PC-9 (cell line): ENCODE measurements around the gene HHAT. TPM values are rescaled to one million over a fixed set of nuclear protein-coding genes. Genes with fewer than 3 reads are reported as not detected.

Source experiments
- BruUV-seq: library from RNA; stranded (reverse); fragments of 400-500 nt; replicated peaks from 2 replicates; lab custom pipeline; 2021; lab: Mats Ljungman, UMichigan
- CTCF ChIA-PET: fragments of 300-600 bp; sonication (Branson Sonifier 250); formaldehyde crosslinking; loops from one replicate; lab custom pipeline; 2022; ENCODE audit warnings: antibody characterized with exemption; lab: Charles Lee
- POLR2A ChIA-PET: fragments of 300-600 bp; sonication (Branson Sonifier 250); formaldehyde crosslinking; loops from one replicate; lab custom pipeline; 2022; ENCODE audit warnings: antibody characterized with exemption; ENCODE audit not compliant: unreplicated experiment; lab: Charles Lee
- DNase-seq, 2 experiments: peaks; one replicate each; pipeline versions ENCODE4 v3.0.0 to v3.0.0-alpha.2; 2015 to 2022; ENCODE audit warnings: mixed read lengths in 1 of 2
- H2AFZ ChIP-seq: fragments of 200-600 bp; sonication (generic); 2 replicates; pipeline ENCODE4 v1.8.1; 2017; ENCODE audit warnings: antibody characterized with exemption
- H3F3A ChIP-seq: fragments of 200-600 bp; sonication (generic); 2 replicates; pipeline ENCODE4 v1.8.1; 2017; ENCODE audit warnings: antibody characterized with exemption, mild to moderate bottlenecking, low read depth; ENCODE audit not compliant: insufficient read depth
- H3K27ac ChIP-seq: fragments of 200-600 bp; sonication (generic); 2 replicates; pipeline ENCODE4 v1.6.1; 2016; ENCODE audit warnings: mixed run types
- H3K27me3 ChIP-seq: fragments of 200-600 bp; sonication (generic); 2 replicates; pipeline ENCODE4 v1.6.1; 2016; ENCODE audit warnings: low read depth, mixed run types; ENCODE audit not compliant: insufficient read depth
- H3K36me3 ChIP-seq: fragments of 200-600 bp; sonication (generic); 2 replicates; pipeline ENCODE4 v1.6.1; 2016; ENCODE audit warnings: low read depth, mixed run types
- H3K4me1 ChIP-seq: fragments of 200-600 bp; sonication (generic); replicated peaks from 2 replicates; pipeline ENCODE4 v1.6.1; 2016; ENCODE audit warnings: mixed run types; ENCODE audit not compliant: insufficient read depth
- H3K4me2 ChIP-seq: fragments of 200-600 bp; sonication (generic); 2 replicates; pipeline ENCODE4 v1.6.1; 2017; ENCODE audit warnings: mixed run types
- H3K4me3 ChIP-seq: fragments of 200-600 bp; sonication (generic); 2 replicates; pipeline ENCODE4 v1.6.1; 2016; ENCODE audit warnings: mixed run types
- H3K79me2 ChIP-seq: fragments of 200-600 bp; sonication (generic); 2 replicates; pipeline ENCODE4 v1.6.1; 2017; ENCODE audit warnings: low read depth, mixed run types
- H3K9me2 ChIP-seq: fragments of 200-600 bp; sonication (generic); 2 replicates; pipeline ENCODE4 v1.8.1; 2017; ENCODE audit warnings: mild to moderate bottlenecking; ENCODE audit not compliant: insufficient read depth
- H3K9me3 ChIP-seq: fragments of 200-600 bp; sonication (generic); 2 replicates; pipeline ENCODE4 v1.8.1; 2016; ENCODE audit warnings: low read depth; ENCODE audit not compliant: insufficient read depth
- H4K20me1 ChIP-seq: fragments of 200-600 bp; sonication (generic); 2 replicates; pipeline ENCODE4 v1.8.1; 2017; ENCODE audit not compliant: insufficient read depth
- CTCF ChIP-seq: fragments of 200-600 bp; sonication (generic); conservative IDR thresholded peaks from 2 replicates; pipeline ENCODE4 v1.6.1; 2017; ENCODE audit warnings: mixed run types, antibody characterized with exemption, mild to moderate bottlenecking, moderate library complexity
- EZH2 ChIP-seq: fragments of 200-600 bp; sonication (generic); IDR thresholded peaks from 2 replicates; pipeline ENCODE4 v1.8.0; 2017; ENCODE audit warnings: antibody characterized with exemption, low read depth
- intact Hi-C: fragments of 100-400 bp; cut with micrococcal nuclease; formaldehyde crosslinking; loops from one replicate; pipeline ENCODE4 v1.10.0; 2022; ENCODE audit not compliant: unreplicated experiment
- total RNA-seq: library from RNA; stranded (reverse); gene quantifications from 2 replicates; pipeline ENCODE4 v1.2.3, GENCODE V29; 2021

The HHAT gene
- total RNA-seq, 1 experiment from 2014 or later: 5.3 TPM

- TF ChIP-seq EZH2 (no peak), CTCF (no peak)
- POLR2A ChIA-PET: interaction anchor here (0.7 kb wide), 1 partner anchor 163 kb away, joined by 3 read pairs; no protein-coding TSS in a partner anchor
- Histone ChIP-seq H3K9me3 (no peaks in the 10 kb centered on the region), H3K79me2 (no peaks in the 10 kb centered on the region), H3K4me1 (no peaks in the 10 kb centered on the region), H2AFZ (no peak overlapping the region), H3K36me3 (no peaks in the 10 kb centered on the region), H3K9me2 (no peaks in the 10 kb centered on the region), H3F3A (no peaks in the 10 kb centered on the region), H3K4me2 (no peak overlapping the region), H3K4me3 (no peak overlapping the region), H3K27ac (no peak overlapping the region), H4K20me1 (no peaks in the 10 kb centered on the region), H3K27me3 (no peaks in the 10 kb centered on the region)
- CTCF ChIA-PET: no interaction called here
- BruUV-seq: no TSS peak
- intact Hi-C loops: no loop called here
- DNase-seq: no peak
These were observed 242.9 kb downstream of the HHAT start for GRCh38 chr1:210571356-210572284.

GRCh38 chr1:210573141-210573540 is 244.4 kb downstream of the HHAT start:
- Histone ChIP-seq H3K36me3 (no peaks in the 10 kb centered on the region), H3K9me2 (no peaks in the 10 kb centered on the region), H3K4me1 (no peaks in the 10 kb centered on the region), H3F3A (no peaks in the 10 kb centered on the region), H3K79me2 (no peaks in the 10 kb centered on the region), H3K4me2 (no peak overlapping the region), H3K27ac (no peak overlapping the region), H3K9me3 (no peaks in the 10 kb centered on the region), H2AFZ (no peak overlapping the region), H3K4me3 (no peak overlapping the region), H4K20me1 (no peaks in the 10 kb centered on the region), H3K27me3 (no peaks in the 10 kb centered on the region)
- CTCF ChIA-PET: no interaction called here
- intact Hi-C loops: no loop called here
- no peak for DNase-seq
- no peak for TF ChIP-seq CTCF
- no peak for TF ChIP-seq EZH2
- POLR2A ChIA-PET: no interaction called here
- BruUV-seq: no TSS peak

GRCh38 chr1:210582205-210582970 is 253.7 kb downstream of the HHAT start:
- Histone ChIP-seq H3K9me3 (no peaks in the 10 kb centered on the region), H2AFZ (no peak overlapping the region), H3K4me3 (no peak overlapping the region), H3K27ac (no peak overlapping the region), H3K4me2 (no peak overlapping the region), H3K36me3 (no peaks in the 10 kb centered on the region), H3F3A (no peaks in the 10 kb centered on the region; the same call in 1 of the 2 replicates), H3K79me2 (no peaks in the 10 kb centered on the region), H3K9me2 (no peaks in the 10 kb centered on the region), H3K4me1 (no peaks in the 10 kb centered on the region), H3K27me3 (no peaks in the 10 kb centered on the region), H4K20me1 (no peaks in the 10 kb centered on the region)
- no TSS peak for BruUV-seq
- TF ChIP-seq EZH2: no peak
- no peak for TF ChIP-seq CTCF
- DNase-seq: no peak
- CTCF ChIA-PET: no interaction called here
- POLR2A ChIA-PET: no interaction called here
- intact Hi-C loops: loop anchor here (5.0 to 10.0 kb wide), 3 partner anchors 100 to 1075 kb away; no protein-coding TSS in a partner anchor
